ENCODE data around the gene PKNOX2. TPM values are rescaled to one million over a fixed set of nuclear protein-coding genes. Genes with fewer than 3 reads are reported as not detected.

The PKNOX2 gene
- total RNA-seq, 1 donor from 2014 or later: 8.7 TPM

DNA sequence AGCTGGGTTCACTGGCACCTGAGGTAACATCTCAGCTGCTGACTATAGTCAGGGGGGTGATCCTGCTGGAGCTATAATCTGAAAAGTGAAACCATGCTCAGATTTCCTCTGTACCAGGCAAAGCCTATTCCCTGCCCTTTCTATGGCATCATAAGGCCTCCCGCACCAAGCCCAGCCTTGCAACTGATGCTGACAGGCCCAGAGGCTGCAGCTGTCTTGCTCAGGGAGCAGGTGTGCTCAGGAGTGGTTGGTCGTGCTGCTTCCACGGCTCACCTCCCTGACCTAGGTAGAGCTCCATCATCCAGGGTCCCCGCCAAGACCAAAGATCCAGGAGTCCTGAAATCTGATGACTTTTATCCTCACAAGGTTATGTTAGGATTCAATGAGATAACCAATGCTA is 209.8 kb downstream of the PKNOX2 start:
- peaks cover 3% of the 10 kb centered on the region for H3K9me3 Mint-ChIP-seq (ENCODE audit: unreplicated experiment)
- TF ChIP-seq, protein P1, sequence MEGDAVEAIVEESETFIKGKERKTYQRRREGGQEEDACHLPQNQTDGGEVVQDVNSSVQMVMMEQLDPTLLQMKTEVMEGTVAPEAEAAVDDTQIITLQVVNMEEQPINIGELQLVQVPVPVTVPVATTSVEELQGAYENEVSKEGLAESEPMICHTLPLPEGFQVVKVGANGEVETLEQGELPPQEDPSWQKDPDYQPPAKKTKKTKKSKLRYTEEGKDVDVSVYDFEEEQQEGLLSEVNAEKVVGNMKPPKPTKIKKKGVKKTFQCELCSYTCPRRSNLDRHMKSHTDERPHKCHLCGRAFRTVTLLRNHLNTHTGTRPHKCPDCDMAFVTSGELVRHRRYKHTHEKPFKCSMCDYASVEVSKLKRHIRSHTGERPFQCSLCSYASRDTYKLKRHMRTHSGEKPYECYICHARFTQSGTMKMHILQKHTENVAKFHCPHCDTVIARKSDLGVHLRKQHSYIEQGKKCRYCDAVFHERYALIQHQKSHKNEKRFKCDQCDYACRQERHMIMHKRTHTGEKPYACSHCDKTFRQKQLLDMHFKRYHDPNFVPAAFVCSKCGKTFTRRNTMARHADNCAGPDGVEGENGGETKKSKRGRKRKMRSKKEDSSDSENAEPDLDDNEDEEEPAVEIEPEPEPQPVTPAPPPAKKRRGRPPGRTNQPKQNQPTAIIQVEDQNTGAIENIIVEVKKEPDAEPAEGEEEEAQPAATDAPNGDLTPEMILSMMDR (IDR thresholded peaks at IDR 0.05; ENCODE audit: partially characterized antibody, unreplicated experiment): no peak
- DNase-seq: no peak
- no peak overlapping the region for H3K4me3 Mint-ChIP-seq (ENCODE audit: unreplicated experiment)
- H3K4me1 Mint-ChIP-seq (ENCODE audit: low read depth, unreplicated experiment): peaks cover 36% of the 10 kb centered on the region
- H3K27me3 Mint-ChIP-seq (ENCODE audit: unreplicated experiment): peaks cover 9% of the 10 kb centered on the region
- no peaks in the 10 kb centered on the region for H3K36me3 Mint-ChIP-seq (ENCODE audit: unreplicated experiment)
- H3K27ac Mint-ChIP-seq (ENCODE audit: unreplicated experiment): no peak overlapping the region

DNA sequence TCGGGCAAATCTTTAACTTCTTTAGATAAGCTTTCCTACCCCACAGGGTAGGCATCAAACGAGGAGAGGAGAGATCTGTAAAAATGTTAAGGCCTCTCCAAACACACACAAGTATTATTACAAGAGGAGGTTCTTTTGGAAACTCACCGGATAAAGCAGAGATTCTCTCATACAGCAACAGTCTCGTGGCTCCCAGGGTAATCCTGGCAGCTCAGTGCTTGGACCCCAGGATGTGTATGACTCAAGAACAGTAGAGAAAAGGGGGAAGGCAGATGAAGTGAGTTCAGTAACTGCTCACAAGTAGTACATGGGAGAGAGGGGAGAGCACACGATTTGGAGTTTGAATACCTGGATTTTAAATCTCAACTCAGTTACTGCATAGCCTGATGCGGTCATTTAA is 210.6 kb downstream of the PKNOX2 start:
- H3K27ac Mint-ChIP-seq (ENCODE audit: unreplicated experiment): peak overlapping the region; percentile 8
- peaks cover 7% of the 10 kb centered on the region for H3K27me3 Mint-ChIP-seq (ENCODE audit: unreplicated experiment)
- no peak for DNase-seq
- TF ChIP-seq, protein P1 (IDR thresholded peaks at IDR 0.05; ENCODE audit: partially characterized antibody, unreplicated experiment): no peak
- peaks cover 2% of the 10 kb centered on the region for H3K9me3 Mint-ChIP-seq (ENCODE audit: unreplicated experiment)
- H3K4me1 Mint-ChIP-seq (ENCODE audit: low read depth, unreplicated experiment): peaks cover 34% of the 10 kb centered on the region
- no peaks in the 10 kb centered on the region for H3K36me3 Mint-ChIP-seq (ENCODE audit: unreplicated experiment)
- H3K4me3 Mint-ChIP-seq (ENCODE audit: unreplicated experiment): no peak overlapping the region

DNA sequence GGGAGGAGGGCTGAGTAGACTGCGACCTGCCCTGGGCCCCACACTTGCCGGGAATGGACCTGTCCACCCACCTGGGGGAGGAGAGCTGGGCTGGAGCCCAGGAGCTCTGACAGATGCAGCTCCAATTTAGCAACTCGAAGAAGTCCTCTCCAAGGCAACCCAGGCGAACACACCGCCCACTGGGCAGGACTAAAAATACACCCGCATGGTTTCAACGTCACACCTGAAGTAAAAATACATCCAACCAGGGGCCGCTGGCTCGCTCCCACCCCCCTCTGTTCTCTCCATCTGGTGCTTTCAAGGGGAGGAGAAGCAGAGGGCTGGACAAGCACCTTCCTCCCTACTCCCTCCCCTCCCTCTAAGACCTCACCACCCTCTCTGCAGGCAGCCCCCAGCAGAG is 211.6 kb downstream of the PKNOX2 start:
- Mint-ChIP-seq H3K27ac (ENCODE audit: unreplicated experiment) (no peak overlapping the region), H3K27me3 (ENCODE audit: unreplicated experiment) (peaks cover 3% of the 10 kb centered on the region), H3K36me3 (ENCODE audit: unreplicated experiment) (no peaks in the 10 kb centered on the region), H3K4me3 (ENCODE audit: unreplicated experiment) (no peak overlapping the region), H3K9me3 (ENCODE audit: unreplicated experiment) (peaks cover 2% of the 10 kb centered on the region), H3K4me1 (ENCODE audit: low read depth, unreplicated experiment) (peaks cover 25% of the 10 kb centered on the region)
- no peak for DNase-seq
- TF ChIP-seq, protein P1 (IDR thresholded peaks at IDR 0.05; ENCODE audit: partially characterized antibody, unreplicated experiment): no peak

DNA sequence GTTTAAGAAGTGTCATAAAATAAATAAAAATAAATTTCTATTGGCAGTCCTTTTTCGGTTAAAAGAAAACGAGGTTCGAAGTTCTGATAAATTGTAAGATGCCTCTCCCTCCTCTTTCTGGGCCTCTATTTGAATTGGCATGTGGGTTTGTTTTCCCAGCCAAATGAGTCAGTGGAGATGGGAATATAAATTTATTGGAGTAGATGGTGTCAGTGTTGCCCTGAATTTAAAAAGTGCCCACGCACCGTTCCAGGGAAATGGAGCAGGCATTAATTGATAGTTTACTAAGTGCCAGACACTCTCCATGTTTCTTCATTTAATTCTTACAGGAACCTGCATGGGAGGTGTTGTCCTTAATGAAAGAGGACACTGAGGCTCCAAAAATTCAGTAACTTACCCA is 212.3 kb downstream of the PKNOX2 start:
- no peak for DNase-seq

DNA sequence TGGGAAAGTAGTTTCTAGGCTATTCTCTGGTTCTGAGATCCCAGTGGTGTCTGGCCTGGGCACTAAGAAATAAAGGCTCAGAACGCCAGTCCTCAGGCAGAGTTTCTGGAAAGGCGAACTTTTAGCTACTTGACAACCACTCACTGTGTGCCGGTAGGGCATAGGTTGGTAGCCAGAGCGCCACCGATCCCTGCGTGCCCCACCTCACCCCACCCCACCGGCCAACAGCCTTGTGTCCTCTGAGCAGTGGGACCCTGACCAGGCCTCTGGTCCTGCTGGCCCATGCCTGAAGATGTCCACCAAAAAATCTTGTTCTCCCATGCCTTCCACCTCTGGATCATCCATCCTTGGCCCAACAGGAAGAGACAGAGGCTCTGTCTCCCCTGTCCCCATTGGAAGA is 213.5 kb downstream of the PKNOX2 start:
- Mint-ChIP-seq H3K4me1 (ENCODE audit: low read depth, unreplicated experiment) (peaks cover 31% of the 10 kb centered on the region), H3K36me3 (ENCODE audit: unreplicated experiment) (no peaks in the 10 kb centered on the region), H3K27me3 (ENCODE audit: unreplicated experiment) (no peaks in the 10 kb centered on the region), H3K4me3 (ENCODE audit: unreplicated experiment) (no peak overlapping the region), H3K27ac (ENCODE audit: unreplicated experiment) (no peak overlapping the region), H3K9me3 (ENCODE audit: unreplicated experiment) (peaks cover 3% of the 10 kb centered on the region)
- TF ChIP-seq, protein P1 (IDR thresholded peaks at IDR 0.05; ENCODE audit: partially characterized antibody, unreplicated experiment): no peak
- no peak for DNase-seq

More for the DNA sequence above, 212.3 kb downstream of the PKNOX2 start:
- no peak overlapping the region for H3K4me3 Mint-ChIP-seq (ENCODE audit: unreplicated experiment)
- no peak overlapping the region for H3K27ac Mint-ChIP-seq (ENCODE audit: unreplicated experiment)
- H3K9me3 Mint-ChIP-seq (ENCODE audit: unreplicated experiment): no peaks in the 10 kb centered on the region
- TF ChIP-seq, protein P1 (IDR thresholded peaks at IDR 0.05; ENCODE audit: partially characterized antibody, unreplicated experiment): no peak
- no peaks in the 10 kb centered on the region for H3K36me3 Mint-ChIP-seq (ENCODE audit: unreplicated experiment)
- H3K27me3 Mint-ChIP-seq (ENCODE audit: unreplicated experiment): no peaks in the 10 kb centered on the region
- peaks cover 27% of the 10 kb centered on the region for H3K4me1 Mint-ChIP-seq (ENCODE audit: low read depth, unreplicated experiment)

Data from glutamatergic neuron (in vitro differentiated cells).